Body of pancreas (tissue), 4 donors: ENCODE results near the gene MXRA5. TPM values are rescaled to one million over a fixed set of nuclear protein-coding genes. Genes with fewer than 3 reads are reported as not detected.
"Not testable (repeated sequence)": the region's sequence is repeated elsewhere in the genome, so short reads cannot be mapped to it uniquely, and the experiment has no call there.

Experiments
- ATAC-seq: fragments of 150-250 bp; one replicate; pipeline ENCODE4 v1.9.1; 2016
- DNase-seq, 4 donors: peaks; one replicate each; pipeline ENCODE4 v3.0.0-alpha.2; 2019
- H3K27ac ChIP-seq, 4 donors: fragments of 200-600 bp; sonication (generic); 1 replicate in 3 of 4; 2 replicates in 1 of 4; pipeline versions ENCODE4 v1.5.1 to v1.6.1; 2016 to 2019; ENCODE audit warnings: mild to moderate bottlenecking in 1 of 4, mixed read lengths in 1 of 4, moderate library complexity in 1 of 4
- H3K27me3 ChIP-seq, 2 donors: fragments of 200-600 bp; sonication (generic); one replicate each; pipeline ENCODE4 v1.6.0; 2016; ENCODE audit warnings: mild to moderate bottlenecking in 1 of 2
- H3K36me3 ChIP-seq, 2 donors: fragments of 200-600 bp; sonication (generic); replicated peaks in 1 of 2; 2 replicates each; pipeline ENCODE4 v1.5.1; 2016; ENCODE audit warnings: low read depth in 2 of 2; ENCODE audit not compliant: insufficient read depth in 1 of 2
- H3K4me1 ChIP-seq: fragments of 200-600 bp; sonication (generic); one replicate; pipeline ENCODE4 v1.6.0; 2016
- H3K4me3 ChIP-seq, 2 donors: fragments of 200-600 bp; sonication (generic); 1 replicate in 1 of 2; 2 replicates in 1 of 2; pipeline ENCODE4 v1.5.1; 2016 to 2019
- H3K9me3 ChIP-seq, 3 donors: fragments of 200-600 bp; sonication (generic); 1 replicate in 2 of 3; 2 replicates in 1 of 3; pipeline ENCODE4 v1.5.1; 2016
- POLR2A ChIP-seq, 3 donors: fragments of 450-650 bp; IDR thresholded peaks; one replicate each; pipeline ENCODE4 v1.6.1; 2016; ENCODE audit warnings: antibody characterized with exemption in 3 of 3, mild to moderate bottlenecking in 2 of 3
- WGBS, 2 donors: methylation state at CpG; one replicate each; pipeline ENCODE4 v1.1.5; 2017; 5-methylcytosine and 5-hydroxymethylcytosine counted together
- intact Hi-C: fragments of 100-400 bp; cut with DNase I; formaldehyde crosslinking; loops from one replicate; pipeline ENCODE4 v1.15.1; 2023
- total RNA-seq, 2 donors: library from RNA; depleted of rRNA; stranded (reverse); fragments of >200 nt; gene quantifications; one replicate each; pipeline ENCODE4 v1.1.0, GENCODE V29; 2016
- TF ChIP-seq, protein P1 (sequence below), 7 experiments: fragments of 450-650 bp in 4 of 7; fragments of 200-600 bp in 3 of 7; sonication (generic) in 3 of 7; IDR thresholded peaks; one replicate each; pipeline ENCODE4 v1.5.1; 2016 to 2019; ENCODE audit warnings: antibody characterized with exemption in 7 of 7

The MXRA5 gene
- total RNA-seq, 2 donors from 2014 or later, result 1.6 to 3.3 TPM

DNA sequence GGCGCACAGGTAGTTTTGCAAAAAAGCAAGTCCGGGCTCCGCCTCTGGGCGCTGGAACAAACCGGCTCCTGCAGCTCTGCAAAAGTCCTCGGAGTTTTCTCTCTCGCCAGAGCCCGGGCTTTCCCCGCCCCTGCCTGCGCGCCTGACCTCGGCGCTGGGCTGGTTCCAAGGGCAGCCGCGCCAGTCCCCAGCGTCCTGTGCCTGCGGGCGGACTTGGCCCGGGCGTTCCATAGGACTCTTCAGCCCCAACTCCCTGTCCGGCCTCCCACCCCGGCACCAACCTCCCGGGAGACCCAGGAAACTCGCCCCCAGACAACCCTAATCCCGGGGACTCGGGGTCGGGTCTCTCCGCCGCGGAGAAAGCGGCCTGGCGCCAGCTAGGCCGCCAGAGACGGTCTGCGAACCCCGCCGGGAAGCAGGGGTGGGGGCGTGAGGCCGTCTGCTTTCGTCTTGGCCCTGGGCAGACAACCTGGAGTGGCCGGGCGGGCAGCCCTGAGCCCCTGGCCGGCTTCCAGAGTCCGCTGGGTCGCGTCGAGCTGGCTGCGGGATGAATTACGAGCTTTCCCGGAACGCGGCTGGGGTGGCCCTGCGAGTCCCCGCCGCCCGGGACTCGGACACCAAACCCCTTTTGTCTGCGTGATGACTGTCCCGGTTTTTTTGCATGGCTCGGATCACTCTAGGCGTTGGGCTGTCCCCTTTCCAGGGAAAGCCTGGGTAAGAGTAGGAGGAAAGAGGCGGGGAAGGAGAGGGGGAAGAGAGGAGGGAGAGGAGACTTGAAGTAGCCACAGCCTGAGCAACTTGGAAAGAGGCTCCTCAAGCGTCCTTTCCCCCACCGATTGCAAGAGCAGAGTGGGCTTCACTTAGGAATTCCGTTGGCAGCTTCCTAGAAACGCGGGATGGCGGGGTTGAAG is 916 bp downstream of the MXRA5 start:
- TF ChIP-seq, protein P1, sequence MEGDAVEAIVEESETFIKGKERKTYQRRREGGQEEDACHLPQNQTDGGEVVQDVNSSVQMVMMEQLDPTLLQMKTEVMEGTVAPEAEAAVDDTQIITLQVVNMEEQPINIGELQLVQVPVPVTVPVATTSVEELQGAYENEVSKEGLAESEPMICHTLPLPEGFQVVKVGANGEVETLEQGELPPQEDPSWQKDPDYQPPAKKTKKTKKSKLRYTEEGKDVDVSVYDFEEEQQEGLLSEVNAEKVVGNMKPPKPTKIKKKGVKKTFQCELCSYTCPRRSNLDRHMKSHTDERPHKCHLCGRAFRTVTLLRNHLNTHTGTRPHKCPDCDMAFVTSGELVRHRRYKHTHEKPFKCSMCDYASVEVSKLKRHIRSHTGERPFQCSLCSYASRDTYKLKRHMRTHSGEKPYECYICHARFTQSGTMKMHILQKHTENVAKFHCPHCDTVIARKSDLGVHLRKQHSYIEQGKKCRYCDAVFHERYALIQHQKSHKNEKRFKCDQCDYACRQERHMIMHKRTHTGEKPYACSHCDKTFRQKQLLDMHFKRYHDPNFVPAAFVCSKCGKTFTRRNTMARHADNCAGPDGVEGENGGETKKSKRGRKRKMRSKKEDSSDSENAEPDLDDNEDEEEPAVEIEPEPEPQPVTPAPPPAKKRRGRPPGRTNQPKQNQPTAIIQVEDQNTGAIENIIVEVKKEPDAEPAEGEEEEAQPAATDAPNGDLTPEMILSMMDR (IDR thresholded peaks at IDR 0.05), result peak in 2 of 7 experiments; percentile 13 to 23
- TF ChIP-seq POLR2A (IDR thresholded peaks at IDR 0.05), result peak; percentile 26 to 82 (median 77)
- H3K4me1 ChIP-seq, result no peaks in the 10 kb centered on the region
- H3K4me3 ChIP-seq, result peak overlapping the region; percentile 15 to 41
- H3K27me3 ChIP-seq, result no peaks in the 10 kb centered on the region
- intact Hi-C loops, result no loop called here
- H3K9me3 ChIP-seq, result no peaks in the 10 kb centered on the region
- DNase-seq (peak; percentile 80 to 86 (median 81)), ATAC-seq (peak; percentile 92)
- 0 to 1% methylated on average over 3 to 40 of the region's 68 CpGs for WGBS, 2 donors
- H3K27ac ChIP-seq, result peak overlapping the region; percentile 2 to 84 (median 80)
- no peaks in the 10 kb centered on the region for H3K36me3 ChIP-seq

DNA sequence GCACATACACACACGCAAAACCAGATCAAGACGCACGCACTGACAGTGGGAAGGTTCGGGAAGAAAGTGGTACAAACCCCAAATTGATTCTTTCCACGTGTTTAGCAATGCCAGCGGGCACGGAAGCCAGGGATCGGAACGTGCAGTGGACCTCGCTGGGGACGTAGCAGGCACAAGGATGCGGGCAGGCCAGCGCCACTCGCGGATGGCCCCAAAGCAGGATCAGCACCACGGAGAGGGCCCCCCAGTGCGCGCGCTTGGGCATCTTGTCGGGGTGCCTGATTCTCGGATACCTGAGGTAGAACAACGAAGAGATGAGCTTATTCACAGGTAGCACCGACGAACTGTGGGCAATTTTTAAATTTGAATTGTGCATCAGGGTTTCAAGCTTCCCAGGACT is 2.9 kb downstream of the MXRA5 start:
- H3K36me3 ChIP-seq, ATAC-seq, intact Hi-C loops, H3K4me1 ChIP-seq, DNase-seq, H3K4me3 ChIP-seq, H3K27ac ChIP-seq, H3K9me3 ChIP-seq, H3K27me3 ChIP-seq: not testable (repeated sequence)
- WGBS, 2 donors, result 53 to 69% methylated on average over 21 to 22 of the region's 24 CpGs

DNA sequence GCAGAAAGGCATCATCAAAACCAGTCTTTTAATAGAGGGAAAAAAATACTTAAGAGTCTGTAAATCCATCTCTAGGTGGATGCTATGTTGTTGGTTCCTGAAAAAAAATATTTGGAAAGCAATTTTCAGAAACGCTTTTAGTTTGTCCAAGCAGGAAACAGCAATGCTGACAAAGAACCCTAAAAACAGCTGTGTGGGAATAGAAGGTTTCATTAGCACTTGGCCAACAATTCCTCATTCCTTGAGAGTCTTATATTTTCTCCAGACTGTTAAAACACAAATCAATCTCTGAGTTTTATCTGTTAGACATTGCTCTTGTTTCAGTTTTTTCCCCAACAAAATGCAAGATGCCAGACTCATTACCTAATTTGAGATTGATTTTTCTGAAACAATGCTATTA is 6.4 kb downstream of the MXRA5 start:
- no peak for DNase-seq
- no peak overlapping the region for H3K4me3 ChIP-seq
- no peaks in the 10 kb centered on the region for H3K4me1 ChIP-seq
- no peak for TF ChIP-seq POLR2A (IDR thresholded peaks at IDR 0.05)
- TF ChIP-seq, protein P1 (IDR thresholded peaks at IDR 0.05), result no peak
- intact Hi-C loops, result no loop called here
- no peaks in the 10 kb centered on the region for H3K27me3 ChIP-seq
- no peak for ATAC-seq
- H3K36me3 ChIP-seq, result no peaks in the 10 kb centered on the region
- H3K9me3 ChIP-seq, result no peaks in the 10 kb centered on the region
- H3K27ac ChIP-seq, result no peak overlapping the region
- WGBS, 2 donors, result 40 to 54% methylated on average over 1 of the region's 1 CpG

DNA sequence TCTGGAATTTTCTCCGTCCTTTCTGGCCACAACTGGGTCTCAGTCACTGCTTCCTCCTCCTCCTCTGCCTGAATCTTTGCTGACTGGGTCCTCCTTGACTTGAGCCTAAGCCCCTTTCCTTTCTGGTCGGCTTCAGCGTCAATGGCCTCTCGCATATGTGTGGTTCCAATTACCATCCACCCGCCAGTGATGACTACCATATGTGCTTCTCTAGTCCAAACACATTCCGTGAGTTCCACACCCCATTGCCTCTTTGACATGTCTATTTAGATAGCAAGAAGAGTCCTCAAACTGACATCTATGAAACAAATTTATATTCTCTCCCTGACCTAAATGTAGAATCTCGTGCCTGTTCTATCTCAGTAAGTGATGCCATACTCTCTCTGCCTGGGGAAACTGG is 19.8 kb downstream of the MXRA5 start:
- H3K4me3 ChIP-seq, result no peak overlapping the region
- H3K36me3 ChIP-seq, result no peaks in the 10 kb centered on the region
- H3K27ac ChIP-seq, result no peak overlapping the region
- TF ChIP-seq, protein P1 (IDR thresholded peaks at IDR 0.05), result no peak
- TF ChIP-seq POLR2A (IDR thresholded peaks at IDR 0.05), result no peak
- intact Hi-C loops, result no loop called here
- DNase-seq (no peak), ATAC-seq (no peak)
- no peaks in the 10 kb centered on the region for H3K4me1 ChIP-seq
- H3K27me3 ChIP-seq, result no peaks in the 10 kb centered on the region
- H3K9me3 ChIP-seq, result no peaks in the 10 kb centered on the region
- WGBS, 2 donors, result 78 to 85% methylated on average over 7 of the region's 7 CpGs

DNA sequence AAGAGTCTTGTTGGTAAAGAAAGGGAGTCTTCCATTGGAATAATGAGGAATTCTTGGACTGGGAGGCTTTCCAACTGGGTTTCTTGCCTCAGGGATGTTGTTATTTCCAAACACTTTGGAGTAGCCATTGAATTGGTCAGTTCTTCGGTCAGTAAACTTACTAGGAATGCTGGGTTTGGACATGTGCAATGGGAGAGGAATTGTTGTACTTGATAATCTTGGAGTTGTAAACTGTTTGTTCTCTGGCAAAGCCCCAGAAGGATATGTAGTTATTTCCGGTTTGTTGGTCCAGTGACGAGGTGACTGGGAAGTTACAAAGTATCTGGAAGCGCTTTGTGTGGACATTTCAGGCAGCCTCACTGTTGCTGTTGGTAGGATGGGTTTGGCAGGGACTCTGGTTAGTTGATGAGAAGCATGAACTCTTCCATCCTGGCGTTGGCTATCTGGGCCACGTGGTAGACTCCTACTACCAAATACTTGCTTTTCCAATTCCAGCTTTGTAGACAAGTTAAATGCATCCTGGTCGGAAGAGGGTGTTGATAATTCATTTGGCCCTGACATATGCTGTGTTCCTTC is 25.9 kb downstream of the MXRA5 start:
- intact Hi-C loops, result no loop called here
- TF ChIP-seq POLR2A (IDR thresholded peaks at IDR 0.05), result no peak
- TF ChIP-seq, protein P1 (IDR thresholded peaks at IDR 0.05), result no peak
- ATAC-seq (no peak), DNase-seq (no peak)
- no peaks in the 10 kb centered on the region for H3K4me1 ChIP-seq
- no peaks in the 10 kb centered on the region for H3K36me3 ChIP-seq
- 63 to 72% methylated on average over 4 to 6 of the region's 7 CpGs for WGBS, 2 donors
- no peaks in the 10 kb centered on the region for H3K27me3 ChIP-seq
- H3K27ac ChIP-seq, result no peak overlapping the region
- H3K9me3 ChIP-seq, result no peaks in the 10 kb centered on the region
- no peak overlapping the region for H3K4me3 ChIP-seq
